Uterus (tissue), 4 donors: ENCODE results near the gene ZNF782. TPM values are rescaled to one million over a fixed set of nuclear protein-coding genes. Genes with fewer than 3 reads are reported as not detected.
"Not testable (repeated sequence)": the region's sequence is repeated elsewhere in the genome, so short reads cannot be mapped to it uniquely, and the experiment has no call there.

Experiments used
- DNase-seq, 2 donors: peaks; one replicate each; pipeline ENCODE4 v3.0.0-alpha.2; 2019 to 2020
- H3K27ac ChIP-seq, 2 donors: fragments of 200-600 bp; sonication (generic); 1 replicate in 1 of 2; 2 replicates in 1 of 2; pipeline ENCODE4 v1.5.1; 2016 to 2018
- H3K27me3 ChIP-seq, 2 donors: fragments of 200-600 bp; sonication (generic); one replicate each; pipeline ENCODE4 v1.5.1; 2018 to 2019; ENCODE audit warnings: control low read depth in 1 of 2
- H3K36me3 ChIP-seq, 2 donors: fragments of 200-600 bp; sonication (generic); one replicate each; pipeline ENCODE4 v1.5.1; 2019; ENCODE audit warnings: control low read depth in 1 of 2
- H3K4me1 ChIP-seq, 2 donors: fragments of 200-600 bp; sonication (generic); one replicate each; pipeline ENCODE4 v1.5.1; 2018 to 2019; ENCODE audit warnings: control low read depth in 1 of 2
- H3K4me3 ChIP-seq, 2 donors: fragments of 200-600 bp; sonication (generic); 1 replicate in 1 of 2; 2 replicates in 1 of 2; pipeline ENCODE4 v1.5.1; 2018 to 2019; ENCODE audit warnings: mild to moderate bottlenecking in 1 of 2
- H3K9me3 ChIP-seq, 2 donors: fragments of 200-600 bp; sonication (generic); one replicate each; pipeline ENCODE4 v1.5.1; 2019; ENCODE audit warnings: control low read depth in 1 of 2
- POLR2A ChIP-seq, 2 donors: fragments of 450-650 bp; IDR thresholded peaks; one replicate each; pipeline ENCODE4 v1.6.1; 2016; ENCODE audit warnings: antibody characterized with exemption in 2 of 2, mild to moderate bottlenecking in 1 of 2, moderate library complexity in 1 of 2
- intact Hi-C: fragments of 100-400 bp; cut with DNase I; formaldehyde crosslinking; loops from one replicate; pipeline ENCODE4 v1.15.1; 2023; ENCODE audit warnings: low total_unique reads
- total RNA-seq, 4 donors: library from RNA; depleted of rRNA in 3 of 4; stranded (reverse); fragments of >200 nt in 3 of 4; gene quantifications; one replicate each; pipeline versions ENCODE4 v1.1.0 to v1.2.4, GENCODE V29; 2014 to 2023
- TF ChIP-seq, protein P1 (sequence below), 4 experiments: fragments of 200-600 bp in 2 of 4; fragments of 450-650 bp in 2 of 4; sonication (generic) in 2 of 4; IDR thresholded peaks; one replicate each; pipeline ENCODE4 v1.5.1; 2016 to 2019; ENCODE audit warnings: antibody characterized with exemption in 4 of 4, mild to moderate bottlenecking in 2 of 4, moderate library complexity in 1 of 4
- donor health status: DM: yes; HTN: yes; CAD: no.

The ZNF782 gene
- total RNA-seq, 4 donors from 2014 or later, result 9.2 to 25.9 (median 19.1) TPM

DNA sequence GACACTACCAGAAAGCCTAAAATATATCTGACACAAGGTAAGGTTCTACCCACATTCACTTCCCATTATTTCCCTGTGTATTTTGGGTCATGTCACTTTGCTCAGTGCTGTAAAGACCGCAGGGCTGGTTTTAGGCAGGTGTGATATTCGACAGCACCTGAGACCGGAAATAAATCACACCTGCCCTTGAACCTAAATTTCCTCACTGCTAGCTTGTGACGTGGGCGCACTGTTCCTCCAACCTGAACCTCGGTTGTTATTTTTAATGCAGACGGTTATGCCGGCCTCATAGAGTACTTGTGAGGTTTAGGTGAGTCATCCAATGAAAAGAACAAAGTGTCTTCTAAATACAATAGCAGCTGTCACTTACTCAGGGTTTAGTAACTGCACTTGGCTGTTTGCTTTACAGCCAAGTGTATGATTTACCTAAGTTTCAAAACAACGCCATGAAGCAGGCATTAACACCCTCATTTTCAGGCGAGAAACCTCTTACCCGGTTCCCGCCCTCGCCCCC lies 20.7 kb upstream of the ZNF782 start:
- no peak overlapping the region for H3K27ac ChIP-seq
- H3K4me1 ChIP-seq, result peaks cover 0 to 6% of the 10 kb centered on the region in 2 donors

DNA sequence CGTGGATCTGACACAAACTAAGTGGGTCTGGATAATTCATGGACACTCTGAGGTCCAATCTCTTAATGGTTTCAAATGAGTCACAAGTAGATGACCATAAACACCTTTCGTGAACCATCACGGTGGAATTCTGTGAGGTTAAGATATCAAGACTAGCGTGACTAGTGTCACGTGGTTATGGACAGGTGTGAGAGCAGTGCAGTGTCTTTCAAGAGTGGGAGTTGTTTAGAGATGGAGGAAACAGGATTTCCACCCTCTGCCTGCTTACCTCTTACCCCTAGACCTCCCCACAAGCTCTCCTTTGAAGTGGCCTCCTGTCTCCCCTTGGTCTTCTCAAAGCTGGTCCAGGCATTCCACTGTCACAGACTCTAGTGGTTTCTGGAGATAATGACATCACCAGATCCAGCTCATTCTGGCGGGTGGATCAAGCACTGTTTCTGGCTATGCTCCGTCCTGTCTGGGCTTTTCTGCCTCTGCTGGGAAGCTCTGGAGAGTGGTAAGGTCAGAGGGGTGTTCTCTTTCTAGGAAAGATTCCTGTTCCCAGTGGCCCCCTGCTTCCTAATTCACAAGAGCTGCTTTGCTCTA lies 20.0 kb upstream of the ZNF782 start:
- Histone ChIP-seq H3K27ac (no peak overlapping the region), H3K27me3 (peaks cover 7 to 32% of the 10 kb centered on the region in 2 donors), H3K36me3 (no peaks in the 10 kb centered on the region), H3K4me1 (peaks cover 0 to 6% of the 10 kb centered on the region in 2 donors), H3K4me3 (no peak overlapping the region), H3K9me3 (no peaks in the 10 kb centered on the region)
- TF ChIP-seq POLR2A (IDR thresholded peaks at IDR 0.05), result no peak
- TF ChIP-seq, protein P1, sequence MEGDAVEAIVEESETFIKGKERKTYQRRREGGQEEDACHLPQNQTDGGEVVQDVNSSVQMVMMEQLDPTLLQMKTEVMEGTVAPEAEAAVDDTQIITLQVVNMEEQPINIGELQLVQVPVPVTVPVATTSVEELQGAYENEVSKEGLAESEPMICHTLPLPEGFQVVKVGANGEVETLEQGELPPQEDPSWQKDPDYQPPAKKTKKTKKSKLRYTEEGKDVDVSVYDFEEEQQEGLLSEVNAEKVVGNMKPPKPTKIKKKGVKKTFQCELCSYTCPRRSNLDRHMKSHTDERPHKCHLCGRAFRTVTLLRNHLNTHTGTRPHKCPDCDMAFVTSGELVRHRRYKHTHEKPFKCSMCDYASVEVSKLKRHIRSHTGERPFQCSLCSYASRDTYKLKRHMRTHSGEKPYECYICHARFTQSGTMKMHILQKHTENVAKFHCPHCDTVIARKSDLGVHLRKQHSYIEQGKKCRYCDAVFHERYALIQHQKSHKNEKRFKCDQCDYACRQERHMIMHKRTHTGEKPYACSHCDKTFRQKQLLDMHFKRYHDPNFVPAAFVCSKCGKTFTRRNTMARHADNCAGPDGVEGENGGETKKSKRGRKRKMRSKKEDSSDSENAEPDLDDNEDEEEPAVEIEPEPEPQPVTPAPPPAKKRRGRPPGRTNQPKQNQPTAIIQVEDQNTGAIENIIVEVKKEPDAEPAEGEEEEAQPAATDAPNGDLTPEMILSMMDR (IDR thresholded peaks at IDR 0.05), result no peak
- intact Hi-C loops, result no loop called here
- DNase-seq, result no peak

More for the DNA sequence above, 20.7 kb upstream of the ZNF782 start:
- no peak for DNase-seq
- H3K4me3 ChIP-seq, result no peak overlapping the region
- peaks cover 7 to 32% of the 10 kb centered on the region in 2 donors for H3K27me3 ChIP-seq
- TF ChIP-seq, protein P1 (IDR thresholded peaks at IDR 0.05), result no peak
- TF ChIP-seq POLR2A (IDR thresholded peaks at IDR 0.05), result no peak
- no peaks in the 10 kb centered on the region for H3K36me3 ChIP-seq
- no peaks in the 10 kb centered on the region for H3K9me3 ChIP-seq
- intact Hi-C loops, result no loop called here

DNA sequence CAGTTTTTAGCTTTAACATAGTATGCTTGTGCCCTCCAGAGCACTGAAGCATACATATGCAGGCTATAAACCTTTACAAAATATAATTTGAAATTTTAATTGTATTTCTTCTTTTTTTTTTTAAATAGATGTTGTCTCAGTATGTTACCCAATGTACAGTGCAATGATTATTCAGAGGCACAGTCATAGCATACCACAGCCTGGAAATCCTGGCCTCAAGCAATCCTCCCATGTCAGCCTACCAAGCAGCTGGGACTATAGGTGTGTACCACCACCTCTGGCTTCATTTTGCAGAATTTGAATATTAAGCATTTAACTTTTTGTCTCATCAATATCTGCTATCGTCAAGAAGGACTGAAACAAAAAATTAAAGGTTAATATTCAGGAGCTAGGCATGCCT lies 16.9 kb upstream of the ZNF782 start:
- Histone ChIP-seq H3K4me1 (peaks cover 0 to 6% of the 10 kb centered on the region in 2 donors), H3K9me3 (no peaks in the 10 kb centered on the region), H3K4me3 (no peak overlapping the region), H3K27ac (no peak overlapping the region), H3K27me3 (peaks cover 0 to 10% of the 10 kb centered on the region in 2 donors), H3K36me3 (no peaks in the 10 kb centered on the region)
- no peak for DNase-seq
- no peak for TF ChIP-seq POLR2A (IDR thresholded peaks at IDR 0.05)
- TF ChIP-seq, protein P1 (IDR thresholded peaks at IDR 0.05), result no peak
- intact Hi-C loops, result no loop called here

DNA sequence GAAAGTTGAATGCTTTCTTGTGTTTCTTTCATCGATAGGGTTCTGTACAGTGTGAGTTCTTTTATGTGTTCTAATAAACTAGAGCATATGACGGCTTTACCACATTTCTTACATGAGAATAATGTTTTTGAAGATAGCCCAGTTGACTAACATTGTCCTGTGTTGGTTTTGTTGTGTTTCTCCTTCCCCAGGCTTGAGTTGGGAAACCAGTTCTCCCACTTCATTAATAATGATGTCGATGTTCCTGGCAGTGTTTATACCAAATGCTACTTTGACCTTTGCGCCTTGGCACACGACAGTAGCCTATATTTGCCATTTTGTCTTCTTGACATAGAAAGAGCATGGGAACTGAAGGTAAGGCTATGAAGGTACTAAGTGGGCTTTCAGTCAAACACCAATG lies 14.4 kb upstream of the ZNF782 start:
- no peak overlapping the region for H3K4me3 ChIP-seq
- no peaks in the 10 kb centered on the region for H3K9me3 ChIP-seq
- TF ChIP-seq POLR2A (IDR thresholded peaks at IDR 0.05), result no peak
- TF ChIP-seq, protein P1 (IDR thresholded peaks at IDR 0.05), result no peak
- H3K27me3 ChIP-seq, result no peaks in the 10 kb centered on the region
- no peaks in the 10 kb centered on the region for H3K36me3 ChIP-seq
- DNase-seq, result no peak
- no peak overlapping the region for H3K27ac ChIP-seq
- H3K4me1 ChIP-seq, result no peaks in the 10 kb centered on the region
- intact Hi-C loops, result no loop called here

DNA sequence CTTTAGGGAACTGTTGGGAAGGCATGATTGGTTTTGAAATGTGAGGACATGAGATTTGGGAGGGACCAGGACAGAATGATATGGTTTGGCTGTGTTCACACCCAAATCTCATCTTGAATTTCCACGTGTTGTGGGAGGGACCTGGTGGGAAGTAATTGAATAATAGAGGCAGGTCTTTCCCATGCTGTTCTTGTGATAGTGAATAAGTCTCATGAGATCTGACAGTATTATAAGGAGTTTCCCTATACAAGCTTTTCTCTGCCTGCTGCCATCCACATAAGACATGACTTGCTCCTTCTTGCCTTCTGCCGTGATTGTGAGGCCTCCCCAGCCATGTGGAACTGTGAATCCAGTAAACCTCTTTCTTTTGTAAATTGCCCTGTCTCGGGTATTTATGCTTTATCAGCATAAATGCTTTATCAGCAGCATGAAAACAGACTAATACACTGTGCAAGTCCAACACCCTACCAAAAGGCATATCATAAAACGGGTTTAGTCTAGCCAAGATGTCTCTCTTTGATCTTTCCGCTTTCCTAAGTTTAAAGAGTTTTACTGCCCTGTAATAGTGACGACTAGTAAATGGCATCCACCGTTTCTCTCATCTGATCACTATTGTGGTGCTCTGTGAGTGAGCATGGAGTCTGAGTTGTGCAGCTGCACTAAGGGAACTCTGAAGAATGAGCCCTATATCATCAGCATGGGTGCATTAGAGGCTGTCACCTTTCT lies 12.9 kb upstream of the ZNF782 start:
- intact Hi-C loops, result no loop called here
- H3K36me3 ChIP-seq, result no peaks in the 10 kb centered on the region
- no peak for DNase-seq

DNA sequence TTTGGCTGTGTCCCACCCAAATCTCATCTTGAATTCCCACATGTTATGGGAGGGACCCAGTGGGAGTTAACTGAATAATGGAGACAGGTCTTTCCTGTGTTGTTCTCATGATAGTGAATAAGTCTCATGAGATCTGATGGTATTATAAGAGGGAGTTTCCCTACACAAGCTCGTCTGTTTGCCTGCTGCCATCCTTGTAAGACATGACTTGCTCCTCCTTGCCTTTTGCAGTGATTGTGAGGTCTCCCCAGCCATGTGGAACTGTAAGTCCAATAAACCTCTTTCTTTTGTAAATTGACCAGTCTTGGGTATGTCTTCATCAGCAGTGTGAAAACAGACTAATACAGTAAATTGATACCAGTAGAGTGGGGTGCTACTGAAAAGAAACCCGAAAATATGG lies 10.9 kb upstream of the ZNF782 start:
- DNase-seq, H3K27ac ChIP-seq, intact Hi-C loops, H3K4me3 ChIP-seq, H3K9me3 ChIP-seq, H3K4me1 ChIP-seq, H3K27me3 ChIP-seq, H3K36me3 ChIP-seq: not testable (repeated sequence)

More for the DNA sequence above, 12.9 kb upstream of the ZNF782 start:
- no peak for TF ChIP-seq POLR2A (IDR thresholded peaks at IDR 0.05)
- TF ChIP-seq, protein P1 (IDR thresholded peaks at IDR 0.05), result no peak
- Histone ChIP-seq H3K27me3 (no peaks in the 10 kb centered on the region), H3K27ac (no peak overlapping the region), H3K4me1 (no peaks in the 10 kb centered on the region), H3K9me3 (no peaks in the 10 kb centered on the region), H3K4me3 (no peak overlapping the region)
